Thoracic aorta (tissue), 2 donors: ENCODE data around the gene PAGR1. TPM values are rescaled to one million over a fixed set of nuclear protein-coding genes. Genes with fewer than 3 reads are reported as not detected.
A peak's percentile ranks its signal among the peaks of the same experiment; 100 is the strongest.

Experiments used
- ATAC-seq: fragments of 150-250 bp; one replicate; pipeline ENCODE4 v1.8.0; 2017; ENCODE audit warnings: low read depth; ENCODE audit not compliant: insufficient number of reproducible peaks, low FRiP score
- DNase-seq: peaks from one replicate; pipeline ENCODE4 v3.0.0-alpha.2; 2020; ENCODE audit warnings: low spot score
- H3K27ac ChIP-seq, 2 donors: fragments of 200-600 bp; sonication (generic); 1 replicate in 1 of 2; 2 replicates in 1 of 2; pipeline ENCODE4 v1.5.1; 2016; ENCODE audit warnings: mild to moderate bottlenecking in 2 of 2, moderate library complexity in 2 of 2
- H3K27me3 ChIP-seq: fragments of 200-600 bp; sonication (generic); replicated peaks from 2 replicates; pipeline ENCODE4 v1.6.0; 2016; ENCODE audit warnings: mild to moderate bottlenecking; ENCODE audit not compliant: insufficient read depth
- H3K36me3 ChIP-seq: fragments of 200-600 bp; sonication (generic); one replicate; pipeline ENCODE4 v1.5.1; 2016
- H3K4me1 ChIP-seq, 2 donors: fragments of 200-600 bp; sonication (generic); 1 replicate in 1 of 2; 2 replicates in 1 of 2; pipeline versions ENCODE4 v1.5.1 to v1.6.0; 2016; ENCODE audit warnings: low read depth in 2 of 2, mild to moderate bottlenecking in 1 of 2; ENCODE audit not compliant: control insufficient read depth in 1 of 2
- H3K4me3 ChIP-seq: fragments of 200-600 bp; sonication (generic); 2 replicates; pipeline ENCODE4 v1.5.1; 2016; ENCODE audit warnings: mild to moderate bottlenecking
- H3K9me3 ChIP-seq: fragments of 200-600 bp; sonication (generic); 2 replicates; pipeline ENCODE4 v1.5.1; 2016
- total RNA-seq, 2 donors: library from RNA; depleted of rRNA; stranded (reverse); fragments of >200 nt; gene quantifications; one replicate each; pipeline versions ENCODE4 v1.1.0 to v1.2.3, GENCODE V29; 2016
- TF ChIP-seq, protein P1 (sequence below): fragments of 200-600 bp; sonication (generic); IDR thresholded peaks from one replicate; pipeline ENCODE4 v1.5.1; 2019; ENCODE audit warnings: antibody characterized with exemption

The PAGR1 gene
- total RNA-seq, 2 donors from 2014 or later = 40.8 to 45.2 TPM

- no peak for ATAC-seq
- H3K27ac ChIP-seq = peak overlapping the region; percentile 22 to 95
Observed at GRCh38 chr16:29804020-29804419, 11.9 kb upstream of the PAGR1 start.

GRCh38 chr16:29804455-29805231 lies 11.3 kb upstream of the PAGR1 start:
- Histone ChIP-seq H3K27me3 (no peaks in the 10 kb centered on the region), H3K4me3 (peak overlapping the region; percentile 89), H3K9me3 (no peaks in the 10 kb centered on the region), H3K27ac (peak overlapping the region; percentile 93 to 95), H3K4me1 (peaks cover 21 to 37% of the 10 kb centered on the region in 2 donors), H3K36me3 (peaks cover 14% of the 10 kb centered on the region)
- no peak for ATAC-seq
- TF ChIP-seq, protein P1, sequence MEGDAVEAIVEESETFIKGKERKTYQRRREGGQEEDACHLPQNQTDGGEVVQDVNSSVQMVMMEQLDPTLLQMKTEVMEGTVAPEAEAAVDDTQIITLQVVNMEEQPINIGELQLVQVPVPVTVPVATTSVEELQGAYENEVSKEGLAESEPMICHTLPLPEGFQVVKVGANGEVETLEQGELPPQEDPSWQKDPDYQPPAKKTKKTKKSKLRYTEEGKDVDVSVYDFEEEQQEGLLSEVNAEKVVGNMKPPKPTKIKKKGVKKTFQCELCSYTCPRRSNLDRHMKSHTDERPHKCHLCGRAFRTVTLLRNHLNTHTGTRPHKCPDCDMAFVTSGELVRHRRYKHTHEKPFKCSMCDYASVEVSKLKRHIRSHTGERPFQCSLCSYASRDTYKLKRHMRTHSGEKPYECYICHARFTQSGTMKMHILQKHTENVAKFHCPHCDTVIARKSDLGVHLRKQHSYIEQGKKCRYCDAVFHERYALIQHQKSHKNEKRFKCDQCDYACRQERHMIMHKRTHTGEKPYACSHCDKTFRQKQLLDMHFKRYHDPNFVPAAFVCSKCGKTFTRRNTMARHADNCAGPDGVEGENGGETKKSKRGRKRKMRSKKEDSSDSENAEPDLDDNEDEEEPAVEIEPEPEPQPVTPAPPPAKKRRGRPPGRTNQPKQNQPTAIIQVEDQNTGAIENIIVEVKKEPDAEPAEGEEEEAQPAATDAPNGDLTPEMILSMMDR = no peak
- no peak for DNase-seq

More at GRCh38 chr16:29804020-29804419, 11.9 kb upstream of the PAGR1 start:
- Histone ChIP-seq H3K36me3 (peaks cover 19% of the 10 kb centered on the region), H3K9me3 (no peaks in the 10 kb centered on the region), H3K27me3 (no peaks in the 10 kb centered on the region), H3K4me3 (no peak overlapping the region), H3K4me1 (peaks cover 15 to 30% of the 10 kb centered on the region in 2 donors)
- TF ChIP-seq, protein P1 = no peak
- DNase-seq = no peak

GRCh38 chr16:29805232-29806098 lies 10.5 kb upstream of the PAGR1 start:
- H3K9me3 ChIP-seq = no peaks in the 10 kb centered on the region
- H3K4me3 ChIP-seq = peak overlapping the region; percentile 89
- H3K27me3 ChIP-seq = no peaks in the 10 kb centered on the region
- H3K36me3 ChIP-seq = peaks cover 9% of the 10 kb centered on the region
- peak; percentile 72 for ATAC-seq
- peak overlapping the region; percentile 93 to 95 for H3K27ac ChIP-seq
- TF ChIP-seq, protein P1 = no peak
- peaks cover 25 to 45% of the 10 kb centered on the region in 2 donors for H3K4me1 ChIP-seq
- peak; percentile 91 for DNase-seq

DNA sequence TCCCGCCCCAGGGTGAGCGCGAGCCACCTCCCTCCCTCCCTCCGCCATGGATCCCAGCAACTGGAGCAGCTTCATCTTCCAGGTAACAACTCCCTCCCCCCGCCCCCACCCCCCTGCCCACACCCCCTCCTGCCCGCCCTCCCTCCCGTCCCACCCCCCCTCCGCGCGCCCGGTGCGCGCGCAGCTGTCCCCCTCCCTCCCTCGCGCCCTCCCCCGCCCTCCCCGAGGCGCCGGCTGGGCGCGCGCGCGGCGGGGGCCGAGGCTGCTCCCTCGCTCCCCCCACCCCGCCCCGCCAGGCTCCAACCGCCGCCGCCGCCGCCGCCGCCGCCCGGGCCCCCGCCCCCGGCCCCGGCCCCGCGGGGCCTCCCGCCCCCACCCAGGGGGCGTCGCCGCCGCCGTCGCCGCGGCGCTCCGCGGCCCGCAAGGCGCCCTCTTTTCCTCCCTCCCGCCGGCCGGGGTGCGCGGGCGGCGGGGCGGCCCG lies 9.8 kb upstream of the PAGR1 start, which contains the start of gene MAZ:
Gene MAZ (plus strand): TSS at position 431 of the 481 bp plus-strand sequence. CDS start 173 bp downstream, outside the sequence.
- Histone ChIP-seq H3K4me1 (peaks cover 30 to 51% of the 10 kb centered on the region in 2 donors), H3K27me3 (no peaks in the 10 kb centered on the region), H3K9me3 (no peaks in the 10 kb centered on the region), H3K36me3 (peaks cover 9% of the 10 kb centered on the region), H3K4me3 (peak within 1 kb of the TSS; percentile 89), H3K27ac (peak within 1 kb of the TSS; percentile 93 to 95)
- no peak for ATAC-seq
- no peak for DNase-seq
- TF ChIP-seq, protein P1 = no peak
